OCI-LY1 (cell line): ENCODE measurements around the gene KRTDAP.

Experiments used
- CTCF ChIP-seq: fragments of 200-600 bp; sonication (generic), shearing (Covaris generic); IDR thresholded peaks from 2 replicates; pipeline ENCODE4 v1.5.1; 2017; ENCODE audit warnings: mild to moderate bottlenecking, antibody characterized with exemption, low read length, moderate library complexity, mixed read lengths
- EZH2 ChIP-seq: fragments of 200-600 bp; sonication (generic), shearing (Covaris generic); IDR thresholded peaks from 2 replicates; pipeline ENCODE4 v1.8.0; 2017; ENCODE audit warnings: borderline replicate concordance, mixed run types, mild to moderate bottlenecking, antibody characterized with exemption, low read length, moderate library complexity, mixed read lengths

- no peak for TF ChIP-seq CTCF
- no peak for TF ChIP-seq EZH2
Measured at GRCh38 chr19:35531291-35531690, 41.0 kb upstream of the KRTDAP start.
